ENCODE measurements around the gene FGL2. TPM values are rescaled to one million over a fixed set of nuclear protein-coding genes. Genes with fewer than 3 reads are reported as not detected.

FGL2 gene
- total and polyA plus RNA-seq, 2 of the 4 experiments (the other 2 are of a cell fraction): 0.32 to 1.3 TPM

- TF ChIP-seq NFE2L2 (IDR thresholded peaks at IDR 0.05; ENCODE audit: low read depth, low read length) (no peak), BHLHE40 (IDR thresholded peaks at IDR 0.05; ENCODE audit: low read depth, low read length) (no peak), RCOR1 (IDR thresholded peaks at IDR 0.05; ENCODE audit: insufficient replicate concordance, low read length) (no peak), MXI1 (IDR thresholded peaks at IDR 0.05; ENCODE audit: borderline replicate concordance, low read depth, low read length) (no peak), RAD21 (IDR thresholded peaks at IDR 0.05; ENCODE audit: low read length) (no peak), RFX5 (IDR thresholded peaks at IDR 0.05; ENCODE audit: low read depth, low read length) (no peak), ELK1 (IDR thresholded peaks at IDR 0.05; ENCODE audit: borderline replicate concordance, low read depth, low read length) (no peak), FOS (IDR thresholded peaks at IDR 0.05; ENCODE audit: low read depth, low read length) (no peak), CEBPB (IDR thresholded peaks at IDR 0.05; ENCODE audit: low read depth, low read length) (no peak), MAZ (IDR thresholded peaks at IDR 0.05; ENCODE audit: borderline replicate concordance, low read depth, low read length) (no peak), POLR2A (IDR thresholded peaks at IDR 0.05; ENCODE audit: low read depth, low read length) (no peak), MAFK (IDR thresholded peaks at IDR 0.05; ENCODE audit: low read depth, low read length) (no peak), CHD1 (IDR thresholded peaks at IDR 0.05; ENCODE audit: low read depth, low read length) (no peak), USF2 (IDR thresholded peaks at IDR 0.05; ENCODE audit: low read depth, low read length) (no peak), SMC3 (IDR thresholded peaks at IDR 0.05; ENCODE audit: low read depth, low read length) (no peak)
- Histone ChIP-seq H2BK15ac (ENCODE audit: low read depth, low read length) (0 out of 3 replicates have a peak overlapping the region, but pooled peaks have one; percentile 52), H4K91ac (ENCODE audit: insufficient read depth, low read depth, low read length) (no peak overlapping the region), H3K79me1 (ENCODE audit: low read depth in 1 of 2, low read length in 2 of 2) (no peaks in the 10 kb centered on the region), H2AK9ac (replicated peaks; ENCODE audit: low read depth, low read length, poor library complexity) (no peak overlapping the region), H2AK5ac (ENCODE audit: low read depth, low read length) (no peak overlapping the region), H3K4ac (ENCODE audit: low read depth, low read length) (no peak overlapping the region), H2BK20ac (ENCODE audit: low read depth, low read length) (peak overlapping the region; percentile 77; the same call in 1 of the 2 replicates), H4K5ac (ENCODE audit: low read depth, low read length) (no peak overlapping the region), H2BK120ac (ENCODE audit: low read depth, low read length) (no peak overlapping the region), H4K8ac (ENCODE audit: low read depth in 2 of 2, low read length in 2 of 2) (no peak overlapping the region), H3K9me3 (ENCODE audit: control insufficient read depth, insufficient read depth, low read length) (no peaks in the 10 kb centered on the region), H4K20me1 (ENCODE audit: insufficient read depth, low read length) (no peaks in the 10 kb centered on the region), H3K4me1 (ENCODE audit: control insufficient read depth, insufficient read depth, low read length) (peaks cover 2% of the 10 kb centered on the region), H3K56ac (ENCODE audit: extremely low read depth, insufficient read depth, low read length) (no peak overlapping the region), H3K23ac (ENCODE audit: low read depth, low read length) (peak overlapping the region; percentile 26; the same call in 1 of the 2 replicates), H3K27ac (ENCODE audit: insufficient read depth, low read length) (no peak overlapping the region), H2AFZ (replicated peaks; ENCODE audit: low read length, poor library complexity) (no peak overlapping the region), H3K14ac (replicated peaks; ENCODE audit: low read depth, low read length) (no peak overlapping the region; the same call in 1 of the 2 replicates), H3K4me3 (ENCODE audit: insufficient read depth, low read depth, low read length) (no peak overlapping the region), H3K9me1 (ENCODE audit: insufficient read depth, low read length) (peaks cover 5% of the 10 kb centered on the region), H3K18ac (ENCODE audit: low read depth, low read length) (no peak overlapping the region), H3K4me2 (ENCODE audit: low read depth, low read length) (no peak overlapping the region), H3K9ac (ENCODE audit: low read depth, low read length) (no peak overlapping the region), H3K27me3 (ENCODE audit: control insufficient read depth, insufficient read depth, low read length) (no peaks in the 10 kb centered on the region), H2BK5ac (ENCODE audit: low read depth, low read length, poor library complexity, severe bottlenecking) (no peak overlapping the region), H3K36me3 (ENCODE audit: control insufficient read depth, insufficient read depth, low read length) (no peaks in the 10 kb centered on the region; the same call in 1 of the 2 replicates)
- dilution Hi-C loops (cut with HindIII; ENCODE audit: low sequenced_read_pairs, unreplicated experiment) (no loop called here), intact Hi-C loops (cut with micrococcal nuclease) (no loop called here), in situ Hi-C loops (cut with MboI; ENCODE audit: low sequenced_read_pairs) (no loop called here)
- ATAC-seq (ENCODE audit: low read depth) (no peak), DNase-seq (no peak)
- ChIA-PET POLR2A (ENCODE audit: unreplicated experiment) (no interaction called here), CTCF (interaction anchor here (0.6 kb wide), 1 partner anchor 357 kb away, joined by 7 read pairs; no protein-coding TSS in a partner anchor)
- WGBS, 2 experiments (ENCODE audit: extremely low coverage in 2 of 2, insufficient read length in 1 of 2): no CpG with 5 or more reads among the region's 2 CpGs
- BruUV-seq (replicated peaks): no TSS peak
Measured at GRCh38 chr7:77200542-77200941, 923 bp upstream of the FGL2 start.

Measured in IMR-90 (cell line).